ENCODE measurements around the gene POLRMT. TPM values are rescaled to one million over a fixed set of nuclear protein-coding genes. Genes with fewer than 3 reads are reported as not detected.

The POLRMT gene
- total and polyA plus RNA-seq, 4 donors, result 16.0 to 41.4 (median 35.1) TPM

- Histone ChIP-seq H3K9me3 (ENCODE audit: control insufficient read depth in 4 of 4, low read length in 3 of 4) (no peaks in the 10 kb centered on the region), H3K4me1 (ENCODE audit: control insufficient read depth in 4 of 4, insufficient read depth in 4 of 4, low read length in 3 of 4) (peaks cover 0 to 10% (median 6%) of the 10 kb centered on the region in 4 donors), H3K27me3 (ENCODE audit: control insufficient read depth in 4 of 4, insufficient read depth in 4 of 4, low read length in 3 of 4) (no peaks in the 10 kb centered on the region), H3K36me3 (ENCODE audit: control insufficient read depth in 4 of 4, insufficient read depth in 3 of 4, low read depth in 1 of 4, low read length in 3 of 4) (no peaks in the 10 kb centered on the region), H3K9ac (ENCODE audit: low read depth in 1 of 2, low read length in 2 of 2) (no peak overlapping the region), H3K27ac (ENCODE audit: low read depth in 1 of 2, low read length in 2 of 2) (no peak overlapping the region), H3K4me3 (ENCODE audit: low read depth in 1 of 3, low read length in 3 of 3) (no peak overlapping the region)
- TF ChIP-seq FOXA2 (IDR thresholded peaks at IDR 0.05) (no peak), CTCF (IDR thresholded peaks at IDR 0.05; ENCODE audit: low read depth, low read length, missing input control) (no peak), REST (IDR thresholded peaks at IDR 0.05) (no peak), RXRA (IDR thresholded peaks at IDR 0.05) (no peak), YY1 (IDR thresholded peaks at IDR 0.05) (no peak), ZBTB33 (IDR thresholded peaks at IDR 0.05) (no peak), JUND (IDR thresholded peaks at IDR 0.05) (no peak)
- 79% methylated on average over 25 of the region's 25 CpGs for WGBS
- DNase-seq (ENCODE audit: low spot score), result no peak
Observed at GRCh38 chr19:682678-683320, 49.5 kb upstream of the POLRMT start.

GRCh38 chr19:681029-682019, 48.0 kb upstream of the POLRMT start:
- H3K9me3 ChIP-seq (ENCODE audit: control insufficient read depth in 4 of 4, low read length in 3 of 4), result no peaks in the 10 kb centered on the region
- 69% methylated on average over 54 of the region's 54 CpGs for WGBS
- H3K36me3 ChIP-seq (ENCODE audit: control insufficient read depth in 4 of 4, insufficient read depth in 3 of 4, low read depth in 1 of 4, low read length in 3 of 4), result no peaks in the 10 kb centered on the region
- no peak for DNase-seq (ENCODE audit: low spot score)
- H3K9ac ChIP-seq (ENCODE audit: low read depth in 1 of 2, low read length in 2 of 2), result no peak overlapping the region
- H3K4me1 ChIP-seq (ENCODE audit: control insufficient read depth in 4 of 4, insufficient read depth in 4 of 4, low read length in 3 of 4), result peaks cover 2 to 10% (median 6%) of the 10 kb centered on the region in 4 donors
- H3K27me3 ChIP-seq (ENCODE audit: control insufficient read depth in 4 of 4, insufficient read depth in 4 of 4, low read length in 3 of 4), result peaks cover 0 to 2% (median 0%) of the 10 kb centered on the region in 4 donors
- H3K4me3 ChIP-seq (ENCODE audit: low read depth in 1 of 3, low read length in 3 of 3), result no peak overlapping the region
- H3K27ac ChIP-seq (ENCODE audit: low read depth in 1 of 2, low read length in 2 of 2), result peak overlapping the region; percentile 74 to 88
- TF ChIP-seq REST (IDR thresholded peaks at IDR 0.05), result no peak
- no peak for TF ChIP-seq TAF1 (conservative IDR thresholded peaks at IDR 0.05)
- no peak for TF ChIP-seq ATF3 (IDR thresholded peaks at IDR 0.05)
- TF ChIP-seq EGR1 (IDR thresholded peaks at IDR 0.05; ENCODE audit: low read depth in 2 of 2), result no peak
- no peak for TF ChIP-seq ZBTB33 (IDR thresholded peaks at IDR 0.05)
- TF ChIP-seq RXRA (IDR thresholded peaks at IDR 0.05), result no peak
- TF ChIP-seq CTCF (IDR thresholded peaks at IDR 0.05; ENCODE audit: low read depth, low read length, missing input control), result no peak

All from liver (tissue), 9 donors.